Measurements from ENCODE around the gene KCNA3. TPM values are rescaled to one million over a fixed set of nuclear protein-coding genes. Genes with fewer than 3 reads are reported as not detected.

Gene KCNA3
- total RNA-seq, 1 experiment from 2014 or later, result not detected

GRCh38 chr1:110688514-110688913 is 13.8 kb upstream of the KCNA3 start:
- Histone ChIP-seq H3K27me3 (peaks cover 49% of the 10 kb centered on the region), H3K9me3 (no peaks in the 10 kb centered on the region), H3K36me3 (no peaks in the 10 kb centered on the region), H3K4me3 (no peak overlapping the region)
- DNase-seq, result no peak

DNA sequence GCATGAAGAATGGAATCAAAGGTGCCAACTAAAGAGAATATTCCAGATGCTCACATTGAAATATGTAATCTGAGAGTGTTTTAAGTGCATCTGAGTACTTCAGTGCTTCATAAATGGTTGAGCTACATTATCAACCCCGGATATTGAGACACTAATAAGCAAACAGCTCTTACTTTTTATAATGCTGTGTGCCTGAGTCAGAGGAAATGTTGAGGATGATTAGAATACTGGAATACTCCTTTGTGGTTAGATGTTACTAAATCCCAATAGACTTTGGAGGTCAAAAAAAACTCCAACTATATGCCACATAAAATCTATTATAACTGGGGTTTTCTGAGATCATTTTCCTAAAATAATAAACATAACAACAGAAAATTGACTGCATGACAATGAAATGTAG is 12.5 kb upstream of the KCNA3 start:
- H3K9me3 ChIP-seq, result no peaks in the 10 kb centered on the region
- no peak for DNase-seq
- peaks cover 46% of the 10 kb centered on the region for H3K27me3 ChIP-seq
- H3K36me3 ChIP-seq, result no peaks in the 10 kb centered on the region
- no peak overlapping the region for H3K4me3 ChIP-seq

GRCh38 chr1:110686188-110686587 is 11.4 kb upstream of the KCNA3 start:
- no peak for DNase-seq
- H3K27me3 ChIP-seq, result peaks cover 44% of the 10 kb centered on the region
- no peaks in the 10 kb centered on the region for H3K9me3 ChIP-seq
- no peaks in the 10 kb centered on the region for H3K36me3 ChIP-seq
- no peak overlapping the region for H3K4me3 ChIP-seq

- no peak overlapping the region for H3K4me3 ChIP-seq
- DNase-seq, result no peak
These were observed 9.8 kb upstream of the KCNA3 start for GRCh38 chr1:110684491-110684890.

GRCh38 chr1:110682898-110683297 is 8.2 kb upstream of the KCNA3 start:
- no peaks in the 10 kb centered on the region for H3K36me3 ChIP-seq
- no peak overlapping the region for H3K4me3 ChIP-seq
- H3K27me3 ChIP-seq, result peaks cover 29% of the 10 kb centered on the region
- H3K9me3 ChIP-seq, result no peaks in the 10 kb centered on the region
- DNase-seq, result no peak

More at GRCh38 chr1:110684491-110684890, 9.8 kb upstream of the KCNA3 start:
- Histone ChIP-seq H3K27me3 (peaks cover 38% of the 10 kb centered on the region), H3K9me3 (no peaks in the 10 kb centered on the region), H3K36me3 (no peaks in the 10 kb centered on the region)

DNA sequence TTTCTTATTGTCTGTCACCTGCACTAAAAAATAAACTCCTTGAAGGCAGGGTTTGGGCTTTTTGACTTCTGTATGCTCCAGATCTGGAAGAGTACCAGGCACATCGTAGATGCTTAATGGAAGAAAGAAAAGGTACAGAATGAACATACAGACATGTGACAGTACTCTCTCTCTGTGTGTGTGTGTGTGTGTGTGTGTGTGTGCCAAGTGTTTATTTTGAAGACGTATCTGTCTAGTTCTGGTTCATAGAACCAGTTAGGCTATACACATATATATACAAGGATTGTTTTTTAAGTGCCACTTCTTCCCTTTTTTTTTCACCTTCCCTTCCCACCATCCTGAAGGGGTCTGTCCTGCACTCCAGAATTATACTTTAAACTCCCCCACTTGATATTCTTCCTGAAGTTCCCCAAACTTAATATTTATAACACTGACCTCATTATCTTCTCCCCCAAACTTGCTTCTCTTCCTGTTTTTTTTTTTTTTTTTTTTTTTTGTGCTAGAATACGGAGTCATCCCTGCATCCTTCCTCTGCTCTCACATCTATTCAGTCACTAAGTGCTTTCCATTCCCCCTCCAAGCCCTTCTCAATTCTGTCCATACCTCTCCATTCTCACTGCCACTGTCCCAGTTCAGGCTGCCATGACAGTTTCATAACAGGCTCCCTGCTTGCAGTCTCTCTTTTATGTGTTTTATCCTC is 5.4 kb upstream of the KCNA3 start:
- no peak for DNase-seq
- no peak overlapping the region for H3K4me3 ChIP-seq
- H3K9me3 ChIP-seq, result no peaks in the 10 kb centered on the region
- peaks cover 43% of the 10 kb centered on the region for H3K27me3 ChIP-seq
- H3K36me3 ChIP-seq, result no peaks in the 10 kb centered on the region

DNA sequence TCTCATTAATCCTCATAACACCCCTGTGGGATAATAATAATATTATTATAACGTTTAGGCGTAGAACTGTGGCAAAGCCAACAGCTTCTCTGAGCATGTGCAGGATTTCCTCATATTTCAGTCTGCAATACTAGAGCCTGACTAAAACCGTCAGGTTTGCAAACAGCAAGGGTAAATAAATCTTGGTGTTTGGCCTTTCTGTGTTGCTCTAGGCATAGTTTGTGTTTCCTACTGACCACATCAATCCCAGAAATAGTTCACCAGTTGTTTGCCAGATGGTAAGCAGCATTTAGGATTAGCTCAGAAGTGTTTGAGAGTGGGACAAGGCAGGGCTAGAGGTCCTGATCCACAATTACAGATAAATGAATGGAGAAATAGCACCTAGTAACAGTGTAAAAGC is 2.8 kb upstream of the KCNA3 start:
- Histone ChIP-seq H3K9me3 (no peaks in the 10 kb centered on the region), H3K4me3 (no peak overlapping the region), H3K36me3 (no peaks in the 10 kb centered on the region), H3K27me3 (peaks cover 60% of the 10 kb centered on the region)
- no peak for DNase-seq

DNA sequence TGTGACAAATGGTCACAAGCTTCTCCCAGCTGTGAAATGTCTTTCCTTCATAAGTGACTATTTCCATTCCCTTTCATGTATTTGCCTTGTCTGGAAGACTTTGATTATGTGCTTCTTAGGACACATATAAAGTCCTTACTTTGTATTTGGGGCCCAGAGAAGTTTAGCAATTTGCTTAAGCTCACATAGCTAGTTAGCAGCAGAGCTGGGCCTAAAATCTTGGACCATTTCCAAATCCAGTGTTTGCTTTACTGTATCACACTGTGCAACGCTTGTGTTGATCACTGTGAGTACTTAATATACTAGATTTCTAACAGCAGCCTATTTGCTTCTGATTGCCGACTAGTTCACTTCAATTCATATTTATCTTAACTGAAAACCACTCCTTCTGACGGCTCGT is 2.2 kb upstream of the KCNA3 start:
- Histone ChIP-seq H3K27me3 (peaks cover 61% of the 10 kb centered on the region), H3K36me3 (no peaks in the 10 kb centered on the region), H3K9me3 (no peaks in the 10 kb centered on the region), H3K4me3 (no peak overlapping the region)
- DNase-seq, result no peak

- Histone ChIP-seq H3K9me3 (no peaks in the 10 kb centered on the region), H3K36me3 (no peaks in the 10 kb centered on the region), H3K4me3 (peak overlapping the region; percentile 18), H3K27me3 (peaks cover 67% of the 10 kb centered on the region)
- no peak for DNase-seq
These were observed 486 bp upstream of the KCNA3 start for GRCh38 chr1:110675060-110675791.

DNA sequence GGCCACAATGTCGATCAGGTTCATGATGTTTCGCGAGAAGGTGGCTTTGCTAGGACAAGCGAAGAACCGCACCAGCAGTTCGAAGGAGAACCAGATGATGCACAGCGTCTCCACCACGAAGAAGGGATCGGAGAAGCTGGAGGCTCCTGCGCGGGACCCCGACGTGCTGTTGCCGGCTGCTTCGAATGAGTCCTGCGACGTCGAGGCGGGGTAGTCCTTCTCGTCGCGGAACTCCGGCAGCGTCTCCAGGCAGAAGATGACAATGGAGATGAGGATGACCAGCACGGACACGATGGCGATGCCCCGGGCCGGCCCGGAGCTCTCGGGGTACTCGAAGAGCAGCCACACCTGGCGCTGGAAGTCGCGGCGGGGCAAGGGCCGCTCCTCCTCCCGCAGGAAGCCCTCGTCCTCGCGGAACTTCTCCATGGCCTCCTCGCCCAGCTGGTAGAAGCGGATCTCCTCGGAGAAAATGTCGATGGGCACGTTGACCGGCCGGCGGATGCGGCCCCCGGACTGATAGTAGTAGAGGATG is 869 bp downstream of the KCNA3 start:
- no peaks in the 10 kb centered on the region for H3K36me3 ChIP-seq
- peaks cover 79% of the 10 kb centered on the region for H3K27me3 ChIP-seq
- no peak overlapping the region for H3K4me3 ChIP-seq
- no peaks in the 10 kb centered on the region for H3K9me3 ChIP-seq
- no peak for DNase-seq

GRCh38 chr1:110673197-110673701 is 1.5 kb downstream of the KCNA3 start:
- no peak for DNase-seq

DNA sequence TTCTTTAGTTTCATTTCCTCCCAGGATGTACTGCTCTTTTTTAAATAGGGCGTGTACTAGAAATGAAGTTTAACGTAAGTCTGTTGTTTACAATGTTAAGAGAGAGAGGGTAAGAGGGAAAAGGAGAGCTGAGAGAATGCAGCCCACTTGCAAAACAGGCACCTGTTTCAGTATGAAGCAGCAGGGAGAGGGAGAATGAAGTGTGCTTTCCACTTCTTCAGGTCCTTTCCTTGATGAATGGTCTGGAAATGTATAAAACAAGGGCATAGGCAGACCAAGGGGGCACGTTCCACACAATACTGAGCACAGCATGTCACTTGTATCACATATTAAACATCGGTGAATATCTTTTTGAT is 2.0 kb downstream of the KCNA3 start:
- H3K9me3 ChIP-seq, result no peaks in the 10 kb centered on the region
- peaks cover 87% of the 10 kb centered on the region for H3K27me3 ChIP-seq
- H3K36me3 ChIP-seq, result no peaks in the 10 kb centered on the region
- no peak overlapping the region for H3K4me3 ChIP-seq
- no peak for DNase-seq

More at GRCh38 chr1:110673197-110673701, 1.5 kb downstream of the KCNA3 start:
- Histone ChIP-seq H3K9me3 (no peaks in the 10 kb centered on the region), H3K36me3 (no peaks in the 10 kb centered on the region), H3K27me3 (peaks cover 84% of the 10 kb centered on the region), H3K4me3 (no peak overlapping the region)

GRCh38 chr1:110672001-110672752 is 2.6 kb downstream of the KCNA3 start:
- Histone ChIP-seq H3K36me3 (no peaks in the 10 kb centered on the region), H3K4me3 (no peak overlapping the region), H3K9me3 (no peaks in the 10 kb centered on the region), H3K27me3 (peaks cover 88% of the 10 kb centered on the region)
- DNase-seq, result no peak

- H3K36me3 ChIP-seq, result no peaks in the 10 kb centered on the region
- H3K9me3 ChIP-seq, result no peaks in the 10 kb centered on the region
- no peak overlapping the region for H3K4me3 ChIP-seq
- no peak for DNase-seq
- peaks cover 92% of the 10 kb centered on the region for H3K27me3 ChIP-seq
These were observed 3.4 kb downstream of the KCNA3 start for GRCh38 chr1:110671361-110671760.

DNA sequence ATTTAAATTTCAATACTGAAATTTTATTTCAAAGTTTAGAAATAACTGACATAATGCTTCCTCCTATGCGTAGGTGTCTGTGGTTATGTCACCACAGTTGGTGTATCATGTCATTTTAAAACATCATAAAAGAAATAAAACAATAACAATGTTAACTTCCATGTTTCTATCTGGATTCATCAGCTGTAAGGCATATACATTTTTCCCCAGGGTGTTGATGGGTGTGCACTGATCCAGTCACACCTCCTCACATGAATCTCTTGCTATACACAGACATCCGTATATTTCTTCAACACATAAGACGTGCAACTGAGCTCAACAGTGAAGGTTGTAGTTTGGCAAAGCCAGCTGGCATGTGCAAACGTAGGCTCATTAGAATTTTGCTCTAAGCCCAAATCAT is 6.2 kb downstream of the KCNA3 start:
- H3K27me3 ChIP-seq, result peaks cover 87% of the 10 kb centered on the region
- no peaks in the 10 kb centered on the region for H3K9me3 ChIP-seq
- H3K36me3 ChIP-seq, result no peaks in the 10 kb centered on the region
- DNase-seq, result no peak
- no peak overlapping the region for H3K4me3 ChIP-seq

DNA sequence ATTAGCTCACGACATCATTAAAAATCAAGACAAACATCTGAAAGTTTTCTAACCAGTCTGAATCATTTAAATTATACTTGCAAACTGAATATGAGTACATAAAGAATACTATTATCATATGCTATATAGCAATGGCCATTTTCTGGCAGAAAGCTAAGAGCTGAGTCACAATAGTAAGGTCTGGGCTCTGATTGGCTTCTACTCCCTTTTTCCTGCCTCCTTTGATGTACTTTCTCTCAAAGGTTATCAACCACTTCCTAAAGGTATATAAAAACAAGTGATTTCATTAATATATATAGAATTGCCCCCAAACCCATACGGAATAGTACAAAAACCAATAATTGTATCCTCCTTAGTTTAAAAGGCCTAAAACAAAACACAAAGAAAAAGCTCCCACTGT is 7.0 kb downstream of the KCNA3 start:
- no peak for DNase-seq
- H3K36me3 ChIP-seq, result no peaks in the 10 kb centered on the region
- peaks cover 85% of the 10 kb centered on the region for H3K27me3 ChIP-seq

DNA sequence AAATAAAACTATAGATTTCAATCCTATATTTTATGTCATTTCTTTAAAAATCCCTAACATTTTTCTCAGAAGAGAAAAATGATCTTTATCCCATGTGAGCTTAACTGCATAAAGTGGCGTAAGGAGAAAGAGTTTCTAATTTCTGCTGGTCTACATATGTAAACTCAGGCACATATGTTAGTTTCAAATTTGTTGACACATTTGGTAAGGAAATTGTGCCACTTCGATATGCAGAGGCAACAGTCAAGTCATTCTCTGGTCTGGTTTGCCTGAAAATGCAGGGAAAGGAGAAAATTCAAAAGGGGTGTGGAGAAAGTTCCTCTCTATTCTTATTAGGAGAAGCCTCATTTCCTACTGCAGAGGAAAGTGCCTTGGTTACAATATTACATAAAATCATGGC is 11.5 kb downstream of the KCNA3 start:
- H3K4me3 ChIP-seq, result no peak overlapping the region
- H3K27me3 ChIP-seq, result peaks cover 52% of the 10 kb centered on the region
- no peaks in the 10 kb centered on the region for H3K9me3 ChIP-seq
- no peaks in the 10 kb centered on the region for H3K36me3 ChIP-seq
- no peak for DNase-seq

More for the DNA sequence above, 7.0 kb downstream of the KCNA3 start:
- Histone ChIP-seq H3K4me3 (no peak overlapping the region), H3K9me3 (no peaks in the 10 kb centered on the region)

Data from MG63 (cell line).